ENCODE measurements around the gene SGPP1.

SGPP1 gene

DNA sequence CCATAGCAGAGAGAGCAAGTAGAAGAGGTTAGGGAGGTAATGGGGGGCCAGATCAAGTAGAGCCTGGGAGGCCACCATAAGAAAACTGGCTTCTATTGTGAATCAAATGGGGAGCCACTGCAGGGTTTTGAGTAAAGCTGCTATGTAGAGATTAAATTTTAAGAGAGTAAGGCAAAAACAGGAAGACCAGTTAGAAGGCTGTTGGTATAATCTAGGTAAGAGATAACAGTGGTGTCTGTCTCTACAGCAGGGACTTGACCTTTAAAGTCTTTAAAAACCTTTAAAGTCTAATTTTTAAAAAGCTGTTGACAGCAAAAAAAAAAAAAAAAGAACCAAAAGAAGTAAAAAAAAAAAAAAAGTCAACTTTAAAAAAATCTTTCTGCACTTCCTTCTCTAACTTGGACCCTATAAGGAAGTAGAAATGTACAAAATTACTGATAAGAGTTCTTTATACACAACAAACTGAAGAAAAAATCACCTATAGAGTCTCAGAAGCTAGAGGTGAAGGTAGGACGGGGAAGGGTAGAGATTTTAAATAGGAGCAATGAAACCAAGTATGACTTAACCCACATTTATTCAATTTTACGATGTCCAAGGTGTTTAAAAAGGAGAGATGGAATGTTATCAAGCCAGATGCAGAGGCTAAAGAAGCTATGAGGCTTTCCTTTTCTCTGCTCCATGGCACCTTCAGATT is 26.1 kb downstream of the SGPP1 start:
- no peak overlapping the region for H3K27ac ChIP-seq
- no peak for DNase-seq (ENCODE audit: low spot score)
- TF ChIP-seq CTCF (conservative IDR thresholded peaks at IDR 0.05; ENCODE audit: low read depth), result no peak
- CTCF ChIA-PET, result interaction anchor here (0.6 kb wide), 1 partner anchor 1191 kb away, joined by 3 read pairs; no protein-coding TSS in a partner anchor
- POLR2A ChIA-PET (ENCODE audit: low non-redundant PET), result no interaction called here

GRCh38 chr14:63692310-63693020 is 35.4 kb downstream of the SGPP1 start:
- TF ChIP-seq CTCF (conservative IDR thresholded peaks at IDR 0.05; ENCODE audit: low read depth), result no peak
- CTCF ChIA-PET, result no interaction called here
- POLR2A ChIA-PET (ENCODE audit: low non-redundant PET), result no interaction called here
- no peak for DNase-seq (ENCODE audit: low spot score)
- no peak overlapping the region for H3K27ac ChIP-seq

DNA sequence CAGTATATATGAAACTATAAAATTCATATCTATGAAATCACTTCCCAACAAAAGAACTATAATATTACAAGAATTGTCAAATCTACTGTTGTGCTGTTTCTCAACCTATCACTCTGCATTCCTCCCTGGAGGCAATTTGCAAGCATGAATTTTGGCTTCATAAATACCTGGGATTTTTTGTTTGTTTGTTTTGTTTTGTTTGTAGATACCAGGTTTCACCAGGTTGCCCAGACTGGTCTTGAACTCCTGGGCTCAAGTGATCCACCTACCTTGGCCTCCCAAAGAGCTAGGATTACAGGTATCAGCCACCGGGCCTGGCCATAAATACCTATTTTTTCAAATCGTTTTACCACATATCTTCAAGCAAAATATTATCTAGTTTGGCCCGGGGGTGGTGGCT is 38.7 kb downstream of the SGPP1 start:
- ChIA-PET CTCF (no interaction called here), POLR2A (ENCODE audit: low non-redundant PET) (no interaction called here)
- TF ChIP-seq CTCF (conservative IDR thresholded peaks at IDR 0.05; ENCODE audit: low read depth), result no peak
- H3K27ac ChIP-seq, result no peak overlapping the region
- DNase-seq (ENCODE audit: low spot score), result no peak

DNA sequence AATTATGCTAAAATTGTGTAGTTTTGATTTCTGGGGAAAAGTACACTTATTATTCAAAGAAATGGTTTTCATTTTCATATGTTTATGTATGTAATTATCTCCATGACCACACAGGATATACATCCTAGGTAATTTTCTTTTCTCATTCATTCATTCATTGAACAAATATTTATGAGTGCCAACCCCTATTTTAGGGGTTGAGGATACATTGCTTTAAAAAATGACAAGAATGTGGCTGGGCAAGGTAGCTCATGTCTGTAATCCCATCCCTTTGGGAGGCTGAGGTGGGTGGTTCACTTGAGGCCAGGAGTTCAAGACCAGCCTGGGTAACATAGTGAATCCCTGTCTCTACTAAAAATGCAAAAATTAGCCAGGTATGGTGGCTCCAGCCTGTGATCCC is 40.9 kb downstream of the SGPP1 start:
- POLR2A ChIA-PET (ENCODE audit: low non-redundant PET), result no interaction called here
- no peak for TF ChIP-seq CTCF (conservative IDR thresholded peaks at IDR 0.05; ENCODE audit: low read depth)
- DNase-seq (ENCODE audit: low spot score), result peak; percentile 10
- H3K27ac ChIP-seq, result no peak overlapping the region
- CTCF ChIA-PET, result no interaction called here

DNA sequence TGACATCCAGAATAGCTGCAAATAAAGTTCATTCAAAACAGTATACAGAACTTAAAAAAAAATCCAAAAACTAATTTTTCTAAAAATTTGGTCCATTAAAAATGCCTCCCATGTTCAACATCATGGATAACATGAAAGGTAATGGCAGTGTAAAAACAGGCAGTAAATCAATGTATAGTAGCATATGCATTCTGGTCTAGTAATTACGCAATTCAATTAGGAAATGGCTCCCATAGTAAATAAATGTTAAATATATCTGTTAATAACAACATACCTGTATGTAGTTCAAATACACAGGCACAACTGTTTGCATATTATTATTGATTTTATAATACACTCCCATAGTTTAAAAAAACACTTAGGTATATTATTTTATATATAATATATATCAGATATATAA is 42.5 kb downstream of the SGPP1 start:
- TF ChIP-seq CTCF (conservative IDR thresholded peaks at IDR 0.05; ENCODE audit: low read depth), result no peak
- H3K27ac ChIP-seq, result no peak overlapping the region
- POLR2A ChIA-PET (ENCODE audit: low non-redundant PET), result no interaction called here
- no peak for DNase-seq (ENCODE audit: low spot score)
- CTCF ChIA-PET, result no interaction called here

GRCh38 chr14:63682727-63683593 is 44.9 kb downstream of the SGPP1 start:
- no peak for TF ChIP-seq CTCF (conservative IDR thresholded peaks at IDR 0.05; ENCODE audit: low read depth)
- no peak overlapping the region for H3K27ac ChIP-seq
- DNase-seq (ENCODE audit: low spot score), result no peak
- ChIA-PET CTCF (interaction anchor here (1.1 kb wide), 1 partner anchor 21 kb away, joined by 3 read pairs; no protein-coding TSS in a partner anchor), POLR2A (ENCODE audit: low non-redundant PET) (no interaction called here)
